MM.1S (cell line): ENCODE results near the gene CNPPD1.

Experiments used
- EZH2 ChIP-seq: fragments of 300-600 bp; sonication (generic); optimal IDR thresholded peaks from 2 replicates; pipeline ENCODE3; 2017; ENCODE audit warnings: low read depth, mild to moderate bottlenecking, antibody characterized with exemption, low read length, mixed read lengths
- EZH2phosphoT487 ChIP-seq: fragments of 300-600 bp; sonication (generic); IDR thresholded peaks from 2 replicates; pipeline ENCODE4 v1.6.1; 2018; ENCODE audit warnings: antibody characterized with exemption, low read length
- TF ChIP-seq, protein P1 (sequence below): fragments of 300-600 bp; sonication (generic); IDR thresholded peaks from 2 replicates; pipeline ENCODE4 v1.5.1; 2016; ENCODE audit warnings: antibody characterized with exemption, low read length, mixed read lengths

DNA sequence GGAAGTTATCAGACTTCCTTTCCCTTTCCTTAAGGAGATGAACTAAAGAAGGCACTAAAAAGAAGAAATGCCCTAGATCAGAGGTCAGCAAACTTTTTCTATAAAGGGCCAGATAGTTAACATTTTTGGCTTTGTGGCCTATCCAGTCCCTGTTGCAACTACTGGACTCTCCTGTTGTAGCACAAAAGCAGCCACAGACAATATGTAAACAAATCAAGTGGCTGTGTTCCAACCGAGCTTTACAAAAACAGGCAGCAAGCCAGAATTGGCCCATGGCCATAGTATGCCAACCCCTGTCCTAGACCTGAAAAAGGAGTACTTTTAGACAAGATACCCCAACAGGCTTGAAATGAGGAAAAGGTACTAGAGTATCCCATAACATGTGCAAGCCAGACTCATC lies 27.1 kb downstream of the CNPPD1 start:
- TF ChIP-seq, protein P1, sequence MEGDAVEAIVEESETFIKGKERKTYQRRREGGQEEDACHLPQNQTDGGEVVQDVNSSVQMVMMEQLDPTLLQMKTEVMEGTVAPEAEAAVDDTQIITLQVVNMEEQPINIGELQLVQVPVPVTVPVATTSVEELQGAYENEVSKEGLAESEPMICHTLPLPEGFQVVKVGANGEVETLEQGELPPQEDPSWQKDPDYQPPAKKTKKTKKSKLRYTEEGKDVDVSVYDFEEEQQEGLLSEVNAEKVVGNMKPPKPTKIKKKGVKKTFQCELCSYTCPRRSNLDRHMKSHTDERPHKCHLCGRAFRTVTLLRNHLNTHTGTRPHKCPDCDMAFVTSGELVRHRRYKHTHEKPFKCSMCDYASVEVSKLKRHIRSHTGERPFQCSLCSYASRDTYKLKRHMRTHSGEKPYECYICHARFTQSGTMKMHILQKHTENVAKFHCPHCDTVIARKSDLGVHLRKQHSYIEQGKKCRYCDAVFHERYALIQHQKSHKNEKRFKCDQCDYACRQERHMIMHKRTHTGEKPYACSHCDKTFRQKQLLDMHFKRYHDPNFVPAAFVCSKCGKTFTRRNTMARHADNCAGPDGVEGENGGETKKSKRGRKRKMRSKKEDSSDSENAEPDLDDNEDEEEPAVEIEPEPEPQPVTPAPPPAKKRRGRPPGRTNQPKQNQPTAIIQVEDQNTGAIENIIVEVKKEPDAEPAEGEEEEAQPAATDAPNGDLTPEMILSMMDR = no peak
- TF ChIP-seq EZH2 (no peak), EZH2phosphoT487 (no peak)
